Stimulated activated CD8-positive, alpha-beta memory T cell treated with anti-CD3 and anti-CD28 coated beads, Interleukin-12 subunit alpha, Interleukin-12 subunit beta, amount 100 ng/mL, for 4 hours (primary cell): Measurements from ENCODE around the gene METTL24.

Experiments used
- DNase-seq: peaks from one replicate; pipeline ENCODE4 v3.0.0-alpha.2; 2020; ENCODE audit warnings: low read depth

METTL24 gene

DNA sequence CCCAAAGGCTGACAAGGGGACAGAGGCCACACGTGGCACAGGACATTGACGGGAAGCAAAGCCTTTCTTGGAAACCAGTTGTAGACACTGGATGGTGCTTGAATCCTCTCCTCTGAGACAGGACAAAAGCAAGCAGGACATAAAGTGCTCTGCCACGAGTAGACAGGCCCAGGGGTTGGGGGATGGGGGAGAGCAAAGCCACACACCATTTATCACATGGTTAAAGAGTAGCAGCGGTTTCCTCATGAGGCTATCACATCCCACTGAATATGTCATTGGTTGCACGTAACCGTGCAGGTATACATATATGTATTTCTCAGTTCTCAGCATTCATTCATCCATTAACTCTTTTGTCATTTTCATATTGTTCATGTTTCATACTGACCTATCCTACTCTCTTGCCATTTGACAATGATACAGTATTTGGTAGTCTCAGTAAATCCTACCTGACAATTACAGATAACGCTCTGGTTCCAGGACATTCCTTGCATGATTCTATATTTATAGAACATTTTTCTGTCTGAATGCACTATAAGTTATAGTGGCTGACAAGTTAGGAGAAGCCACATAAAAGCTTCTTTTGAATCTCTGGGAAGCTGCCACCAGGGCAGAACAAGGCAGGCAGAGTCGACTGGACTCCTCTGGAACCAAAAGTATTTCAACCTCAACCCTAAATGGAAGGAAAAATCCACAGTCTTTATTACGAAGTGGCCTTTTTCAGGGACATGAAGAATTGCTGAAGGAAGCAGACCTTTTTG is 23.5 kb downstream of the METTL24 start:
- DNase-seq: no peak

- DNase-seq: no peak
Measured at GRCh38 chr6:110332281-110332680, 25.9 kb downstream of the METTL24 start.

- DNase-seq: no peak
Measured at GRCh38 chr6:110331816-110332215, 26.3 kb downstream of the METTL24 start.

- DNase-seq: no peak
Measured at GRCh38 chr6:110331390-110331789, 26.8 kb downstream of the METTL24 start.

- no peak for DNase-seq
Measured at GRCh38 chr6:110329714-110330436, 28.3 kb downstream of the METTL24 start.

GRCh38 chr6:110329348-110329713 is 28.8 kb downstream of the METTL24 start:
- DNase-seq: no peak

DNA sequence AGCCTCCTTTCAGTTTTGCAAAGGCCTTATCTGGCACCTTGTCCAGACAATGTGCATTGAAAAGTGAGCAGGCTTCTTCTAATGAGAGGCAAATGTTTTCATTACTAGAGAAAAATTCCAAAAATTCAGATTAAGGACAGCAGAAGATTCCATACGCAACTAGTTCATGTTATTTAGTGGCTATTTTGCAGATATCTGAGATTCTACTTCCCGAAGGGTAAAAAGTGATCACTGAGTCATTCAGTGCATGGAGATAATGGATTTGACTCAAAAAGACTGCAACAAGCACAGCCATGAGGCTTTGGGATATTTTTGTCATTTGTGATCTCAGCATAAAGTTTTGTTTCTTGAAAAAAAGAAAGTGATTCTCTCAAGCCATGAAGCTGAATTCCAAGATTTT is 29.9 kb downstream of the METTL24 start:
- DNase-seq: no peak

- DNase-seq: no peak
Measured at GRCh38 chr6:110327391-110327790, 30.8 kb downstream of the METTL24 start.

DNA sequence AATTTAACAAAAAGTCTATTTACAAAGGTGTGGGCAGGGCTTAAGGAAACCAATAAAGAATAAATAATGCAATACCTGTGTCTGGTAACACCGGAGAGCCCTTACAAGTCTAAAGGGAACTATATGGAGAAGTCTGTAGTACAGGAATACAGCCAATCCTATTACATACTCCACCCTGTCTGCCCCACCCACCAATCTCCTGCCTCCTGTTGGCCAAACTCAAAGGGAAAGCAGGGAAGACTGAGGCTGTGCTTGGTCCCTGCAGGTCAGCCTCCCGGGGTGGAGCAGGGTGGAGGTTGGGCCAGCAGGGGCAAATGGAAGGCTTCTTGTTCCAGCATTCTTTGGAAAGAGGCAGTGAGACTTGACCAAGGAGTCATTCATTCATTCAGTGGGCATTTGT is 31.5 kb downstream of the METTL24 start:
- no peak for DNase-seq

DNA sequence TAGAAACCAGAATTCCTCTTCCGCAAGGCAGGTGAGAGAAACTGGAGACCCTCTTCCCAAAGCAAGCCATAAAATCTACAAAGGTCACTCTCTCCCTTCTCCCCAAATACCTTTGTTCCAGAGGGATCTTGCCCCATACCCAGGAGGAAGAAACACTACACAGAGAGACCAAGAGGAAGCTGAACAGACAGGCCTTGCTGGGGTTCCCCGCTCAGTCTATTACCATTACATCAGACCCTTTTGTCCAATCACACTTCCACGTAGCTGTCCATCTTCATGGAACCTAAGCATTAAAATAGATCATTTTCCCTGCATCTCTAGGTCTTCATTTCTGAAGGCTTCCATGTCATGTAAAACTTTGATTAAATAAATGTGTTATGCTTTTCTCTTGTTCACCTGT is 32.1 kb downstream of the METTL24 start:
- no peak for DNase-seq

GRCh38 chr6:110325197-110325596 is 33.0 kb downstream of the METTL24 start:
- no peak for DNase-seq

DNA sequence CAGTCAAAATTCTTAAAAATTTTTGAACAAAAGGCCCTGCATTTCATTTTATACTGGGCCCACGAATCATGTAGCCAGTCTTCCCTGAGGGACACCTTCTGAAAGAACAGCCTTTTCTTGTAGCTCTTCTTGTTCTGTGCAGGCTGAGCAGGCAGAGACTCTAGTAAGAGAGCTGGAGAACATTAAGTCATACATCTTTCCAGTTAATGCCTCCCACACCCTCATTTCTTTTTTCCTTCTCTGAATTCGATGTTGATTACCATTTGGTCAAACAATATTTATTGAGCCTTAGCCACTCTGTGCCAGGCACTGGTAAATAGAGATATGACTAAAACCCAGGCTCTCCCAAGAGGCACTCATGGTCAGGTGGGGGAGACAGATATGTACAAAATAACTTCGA is 33.6 kb downstream of the METTL24 start:
- DNase-seq: no peak

DNA sequence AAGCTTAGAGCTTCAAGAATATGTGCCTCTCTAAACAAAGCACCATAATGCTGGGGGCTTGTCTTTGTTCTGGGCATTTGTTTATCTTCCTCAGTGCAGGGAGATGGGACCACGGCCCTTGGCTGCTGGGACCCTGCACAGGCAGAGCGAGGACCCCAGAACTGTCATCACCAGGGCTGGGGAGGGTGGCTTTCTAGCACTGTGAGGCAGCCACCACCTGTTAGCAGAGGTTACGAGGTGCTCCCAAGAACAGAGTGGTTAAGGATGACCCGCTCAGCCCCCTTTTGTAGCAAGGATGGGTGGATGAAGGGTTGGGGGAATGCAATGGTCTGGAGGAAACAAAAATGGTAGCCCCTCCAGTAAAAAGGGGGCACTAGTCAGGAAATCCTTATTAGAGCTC is 34.9 kb downstream of the METTL24 start:
- DNase-seq: no peak

GRCh38 chr6:110322874-110323242 is 35.3 kb downstream of the METTL24 start:
- no peak for DNase-seq

DNA sequence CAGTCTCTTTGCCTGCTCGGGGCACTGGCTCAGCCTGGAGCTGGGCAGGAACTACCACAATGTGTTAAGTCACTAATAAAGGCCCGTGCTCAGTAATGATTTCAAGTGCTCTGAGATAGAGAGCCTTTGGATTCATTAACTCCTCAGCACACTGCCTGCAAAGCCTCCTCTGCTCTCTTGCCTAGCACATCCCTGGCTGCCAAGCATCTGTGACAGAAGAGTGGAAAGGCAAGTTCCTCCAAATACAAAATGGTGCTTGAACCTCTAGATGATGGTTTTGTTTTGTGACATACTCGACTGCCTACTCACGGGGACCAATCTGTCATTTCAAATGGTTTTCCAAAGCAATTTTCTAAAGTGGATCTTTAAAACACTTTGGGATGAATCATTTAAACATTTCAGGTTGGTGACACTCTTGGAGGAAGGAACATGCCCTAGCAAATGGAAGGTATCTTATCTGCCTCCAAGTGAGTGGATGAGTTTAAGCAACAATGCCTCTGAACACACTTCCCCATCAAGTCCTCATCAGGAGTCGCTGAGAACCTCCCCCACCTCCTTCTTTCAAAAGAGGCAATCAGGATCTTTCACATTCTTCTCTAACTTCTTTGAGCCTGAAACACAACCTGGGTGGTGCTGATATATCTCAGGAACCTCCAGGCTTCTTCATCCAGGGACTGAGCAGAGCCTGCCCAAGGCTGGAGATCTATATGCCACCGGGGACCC is 35.8 kb downstream of the METTL24 start:
- no peak for DNase-seq

DNA sequence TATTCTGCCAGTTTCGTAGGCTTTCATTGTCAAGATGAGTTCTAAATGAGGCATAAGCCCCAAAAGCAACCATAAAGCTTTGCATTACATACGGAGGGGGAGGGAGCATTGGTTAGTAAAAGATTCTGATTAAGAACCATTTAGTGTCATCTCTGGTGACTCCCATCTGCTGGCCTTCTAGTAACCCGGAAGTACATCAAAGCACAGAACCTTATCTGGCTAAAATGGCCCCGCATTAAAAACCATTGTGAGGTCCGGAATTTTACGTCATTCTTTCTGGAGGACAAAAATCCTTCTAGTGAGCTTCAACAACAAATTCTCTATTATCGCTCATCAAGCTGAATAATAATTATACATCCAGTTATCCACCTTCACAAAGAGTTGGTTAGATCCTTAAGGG is 37.8 kb downstream of the METTL24 start:
- DNase-seq: no peak

GRCh38 chr6:110319843-110320242 is 38.3 kb downstream of the METTL24 start:
- DNase-seq: no peak

DNA sequence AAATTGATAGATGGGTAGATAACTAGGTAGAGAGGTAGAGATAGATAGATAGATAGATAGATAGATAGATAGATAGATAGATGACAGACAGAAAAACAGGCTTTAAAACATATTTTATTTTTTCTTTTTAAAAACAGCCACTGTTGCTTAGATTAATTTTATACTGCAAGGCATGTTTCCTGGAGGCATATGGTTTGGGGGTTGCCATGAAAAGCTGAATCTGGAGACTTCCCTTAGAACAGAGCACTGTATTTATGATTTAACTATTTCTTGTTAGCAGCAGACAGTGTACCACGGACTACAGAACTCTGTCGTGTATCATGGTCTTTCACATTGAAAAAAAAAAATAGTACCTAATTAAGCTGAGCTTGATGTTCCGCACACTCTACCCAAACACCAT is 38.8 kb downstream of the METTL24 start:
- no peak for DNase-seq

- DNase-seq: no peak
Measured at GRCh38 chr6:110318971-110319370, 39.2 kb downstream of the METTL24 start.

DNA sequence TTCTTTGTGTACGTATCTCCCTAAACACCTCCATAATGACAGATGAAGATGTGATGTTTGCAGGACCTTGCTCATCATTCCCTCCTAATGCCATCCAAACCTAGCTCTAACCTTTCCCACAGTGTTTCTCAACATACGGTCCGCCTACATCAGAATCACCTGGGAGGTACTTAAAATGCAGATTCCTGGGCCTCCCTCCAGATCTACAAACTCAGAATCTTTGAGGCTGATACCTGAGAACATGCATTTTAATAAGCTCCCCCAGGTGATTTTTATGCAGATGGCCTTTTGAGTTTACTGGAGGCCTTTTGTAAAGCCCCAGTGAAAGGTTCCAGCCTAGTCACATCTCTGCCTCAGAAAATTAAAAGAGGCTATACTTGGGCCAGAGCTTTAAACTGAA is 40.5 kb downstream of the METTL24 start:
- DNase-seq: no peak

DNA sequence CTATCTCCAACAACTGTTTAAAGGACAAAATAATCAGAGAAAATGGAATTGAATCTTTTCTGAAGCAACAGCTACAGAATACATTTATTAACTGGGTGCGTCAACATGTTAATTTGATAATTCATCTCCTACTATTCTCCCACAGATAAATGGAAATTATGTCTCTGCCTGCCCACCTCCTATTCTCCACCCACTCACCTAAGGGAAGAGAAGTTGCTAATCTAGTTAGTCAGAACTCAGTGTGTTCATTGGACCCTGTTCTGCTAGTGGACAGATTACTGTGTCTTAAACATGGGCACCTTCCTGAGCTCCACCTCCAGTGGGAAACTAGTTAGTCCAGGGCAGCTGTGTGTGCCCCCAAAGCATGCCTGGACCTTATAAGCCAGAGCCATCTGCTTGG is 41.0 kb downstream of the METTL24 start:
- no peak for DNase-seq

- DNase-seq: no peak
Measured at GRCh38 chr6:110315869-110316398, 42.2 kb downstream of the METTL24 start.
